Adrenal gland (tissue), 12 donors: Measurements from ENCODE around the gene MLXIPL. TPM values are rescaled to one million over a fixed set of nuclear protein-coding genes. Genes with fewer than 3 reads are reported as not detected.

Experiments
- DNase-seq, 7 donors: peaks; one replicate each; pipeline ENCODE4 v3.0.0-alpha.2; 2019 to 2020
- H3K27ac ChIP-seq, 5 donors: fragments of 200-600 bp; sonication (generic) in 4 of 5; 1 replicate in 3 of 5; 2 replicates in 2 of 5; pipeline versions ENCODE4 v1.5.1 to v1.8.0; 2016 to 2020; ENCODE audit warnings: mild to moderate bottlenecking in 1 of 5
- H3K27me3 ChIP-seq: fragments of 200-600 bp; 2 replicates; pipeline ENCODE4 v1.8.0; 2021
- H3K36me3 ChIP-seq, 2 donors: fragments of 200-600 bp; replicated peaks in 1 of 2; 1 replicate in 1 of 2; 2 replicates in 1 of 2; pipeline versions ENCODE4 v1.5.1 to v1.8.0; 2018 to 2022
- H3K4me1 ChIP-seq, 2 donors: fragments of 200-600 bp; replicated peaks in 1 of 2; 1 replicate in 1 of 2; 2 replicates in 1 of 2; pipeline versions ENCODE4 v1.5.1 to v1.8.0; 2018 to 2021
- H3K4me3 ChIP-seq, 4 donors: fragments of 200-600 bp; sonication (generic) in 3 of 4; one replicate each; pipeline ENCODE4 v1.5.1; 2016 to 2018
- H3K9me3 ChIP-seq, 3 donors: fragments of 200-600 bp; sonication (generic) in 1 of 3; replicated peaks in 1 of 3; 1 replicate in 2 of 3; 2 replicates in 1 of 3; pipeline versions ENCODE4 v1.5.1 to v1.8.0; 2016 to 2021
- POLR2A ChIP-seq, 2 donors: fragments of 450-650 bp; IDR thresholded peaks; one replicate each; pipeline ENCODE4 v1.6.1; 2017; ENCODE audit warnings: antibody characterized with exemption in 2 of 2, mild to moderate bottlenecking in 2 of 2, moderate library complexity in 1 of 2
- WGBS, 4 donors: extraction: QIAGEN DNeasy Blood & Tissue Kit in 2 of 4; methylation state at CpG; one replicate each; pipeline versions ENCODE4 v1.1.5 to v1.1.7; 2013 to 2017; 5-methylcytosine and 5-hydroxymethylcytosine counted together
- intact Hi-C, 2 donors: fragments of 100-400 bp; cut with DNase I; formaldehyde crosslinking; loops; one replicate each; pipeline versions ENCODE4 v1.14.1 to v1.15.0; 2022 to 2023
- polyA plus RNA-seq, 3 donors: library from polyadenylated mRNA; stranded (reverse); fragments of 200-250 nt in 2 of 3; fragments of 350-450 nt in 1 of 3; fragmentation: Illumina TruSeq in 1 of 3; extraction: RNeasy Lipid Tissue Mini Kit (QIAGEN cat#74804) in 1 of 3; gene quantifications; one replicate each; pipeline ENCODE4 v1.2.3, GENCODE V29; 2013 to 2014
- total RNA-seq, 9 donors: library from RNA; depleted of rRNA in 4 of 9; stranded (reverse); fragments of >200 nt in 4 of 9; fragments of 120-200 nt in 1 of 9; fragmentation: NEBNext Ultra II Directional in 1 of 9; extraction: Animal tissue kit (Norgen Biotek cat#: 25700) in 1 of 9; gene quantifications; one replicate each; pipeline versions ENCODE4 v1.1.0 to v1.2.4, GENCODE V29; 2013 to 2023
- TF ChIP-seq, protein P1 (sequence below), 6 experiments: fragments of 450-650 bp in 4 of 6; fragments of 200-600 bp in 2 of 6; sonication (generic) in 1 of 6; IDR thresholded peaks; 1 replicate in 5 of 6; 2 replicates in 1 of 6; pipeline versions ENCODE4 v1.5.1 to v1.8.0; 2016 to 2021; ENCODE audit warnings: antibody characterized with exemption in 6 of 6, mild to moderate bottlenecking in 2 of 6, moderate library complexity in 1 of 6
- donor health status: healthy with polysubstance abuse.
- donor health status: Bipolar disorder and iron deficiency.
- donor health status: DM: yes; HTN: yes; CAD: no.
- donor health status: DM: no; HTN: no; CAD: no.
- donor health status: DM: no; HTN: no; CAD: no.
- donor health status: DM: yes; HTN: yes; CAD: no.

The MLXIPL gene
- total and polyA plus RNA-seq, 12 donors = under 0.01 to 586 (median 62.7) TPM

DNA sequence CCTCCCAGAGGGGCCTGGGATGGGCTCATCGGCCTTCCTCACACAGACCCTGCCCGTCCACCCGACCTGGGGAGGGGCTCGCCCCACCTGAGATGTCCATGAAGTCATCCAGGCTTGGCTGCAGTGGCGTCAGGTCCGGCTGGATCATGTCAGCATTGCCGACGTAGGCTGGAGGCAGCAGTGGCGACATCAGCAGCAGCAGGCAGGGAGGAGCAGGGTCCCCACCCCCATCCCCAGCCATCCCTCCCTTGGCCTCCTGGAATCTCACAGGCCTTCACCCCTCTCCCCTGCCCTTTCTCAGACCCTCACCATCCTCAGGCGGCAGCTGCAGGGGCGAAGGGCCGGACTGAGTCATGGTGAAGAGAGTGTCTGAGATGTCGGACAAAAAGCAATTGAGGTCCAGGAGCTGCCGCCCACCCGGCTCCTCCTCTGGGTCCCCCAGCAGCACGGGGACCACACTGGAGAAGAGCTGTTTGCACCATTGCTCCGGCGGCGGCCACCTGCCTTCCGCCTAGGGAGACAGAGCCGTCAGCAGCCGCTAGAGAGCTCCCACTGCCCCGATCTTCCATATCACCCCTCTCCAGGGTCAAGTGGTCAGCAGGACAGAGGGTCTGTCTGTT, 18.6 kb downstream of the MLXIPL start:
- TF ChIP-seq, protein P1, sequence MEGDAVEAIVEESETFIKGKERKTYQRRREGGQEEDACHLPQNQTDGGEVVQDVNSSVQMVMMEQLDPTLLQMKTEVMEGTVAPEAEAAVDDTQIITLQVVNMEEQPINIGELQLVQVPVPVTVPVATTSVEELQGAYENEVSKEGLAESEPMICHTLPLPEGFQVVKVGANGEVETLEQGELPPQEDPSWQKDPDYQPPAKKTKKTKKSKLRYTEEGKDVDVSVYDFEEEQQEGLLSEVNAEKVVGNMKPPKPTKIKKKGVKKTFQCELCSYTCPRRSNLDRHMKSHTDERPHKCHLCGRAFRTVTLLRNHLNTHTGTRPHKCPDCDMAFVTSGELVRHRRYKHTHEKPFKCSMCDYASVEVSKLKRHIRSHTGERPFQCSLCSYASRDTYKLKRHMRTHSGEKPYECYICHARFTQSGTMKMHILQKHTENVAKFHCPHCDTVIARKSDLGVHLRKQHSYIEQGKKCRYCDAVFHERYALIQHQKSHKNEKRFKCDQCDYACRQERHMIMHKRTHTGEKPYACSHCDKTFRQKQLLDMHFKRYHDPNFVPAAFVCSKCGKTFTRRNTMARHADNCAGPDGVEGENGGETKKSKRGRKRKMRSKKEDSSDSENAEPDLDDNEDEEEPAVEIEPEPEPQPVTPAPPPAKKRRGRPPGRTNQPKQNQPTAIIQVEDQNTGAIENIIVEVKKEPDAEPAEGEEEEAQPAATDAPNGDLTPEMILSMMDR (IDR thresholded peaks at IDR 0.05) = no peak
- TF ChIP-seq POLR2A (IDR thresholded peaks at IDR 0.05) = no peak
- no peaks in the 10 kb centered on the region for H3K36me3 ChIP-seq
- H3K27me3 ChIP-seq = no peaks in the 10 kb centered on the region
- H3K4me1 ChIP-seq = peaks cover 0 to 6% of the 10 kb centered on the region in 2 donors
- DNase-seq = no peak
- 76 to 89% (median 79%) methylated on average over 17 to 23 of the region's 23 CpGs for WGBS, 4 donors
- no peak overlapping the region for H3K27ac ChIP-seq
- no peak overlapping the region for H3K4me3 ChIP-seq
- intact Hi-C loops = loop anchor here (2.0 to 10.0 kb wide), 4 partner anchors 62 to 249 kb away; partner anchors contain the start of gene VPS37D (in 2 of the 2)
- H3K9me3 ChIP-seq = no peaks in the 10 kb centered on the region

DNA sequence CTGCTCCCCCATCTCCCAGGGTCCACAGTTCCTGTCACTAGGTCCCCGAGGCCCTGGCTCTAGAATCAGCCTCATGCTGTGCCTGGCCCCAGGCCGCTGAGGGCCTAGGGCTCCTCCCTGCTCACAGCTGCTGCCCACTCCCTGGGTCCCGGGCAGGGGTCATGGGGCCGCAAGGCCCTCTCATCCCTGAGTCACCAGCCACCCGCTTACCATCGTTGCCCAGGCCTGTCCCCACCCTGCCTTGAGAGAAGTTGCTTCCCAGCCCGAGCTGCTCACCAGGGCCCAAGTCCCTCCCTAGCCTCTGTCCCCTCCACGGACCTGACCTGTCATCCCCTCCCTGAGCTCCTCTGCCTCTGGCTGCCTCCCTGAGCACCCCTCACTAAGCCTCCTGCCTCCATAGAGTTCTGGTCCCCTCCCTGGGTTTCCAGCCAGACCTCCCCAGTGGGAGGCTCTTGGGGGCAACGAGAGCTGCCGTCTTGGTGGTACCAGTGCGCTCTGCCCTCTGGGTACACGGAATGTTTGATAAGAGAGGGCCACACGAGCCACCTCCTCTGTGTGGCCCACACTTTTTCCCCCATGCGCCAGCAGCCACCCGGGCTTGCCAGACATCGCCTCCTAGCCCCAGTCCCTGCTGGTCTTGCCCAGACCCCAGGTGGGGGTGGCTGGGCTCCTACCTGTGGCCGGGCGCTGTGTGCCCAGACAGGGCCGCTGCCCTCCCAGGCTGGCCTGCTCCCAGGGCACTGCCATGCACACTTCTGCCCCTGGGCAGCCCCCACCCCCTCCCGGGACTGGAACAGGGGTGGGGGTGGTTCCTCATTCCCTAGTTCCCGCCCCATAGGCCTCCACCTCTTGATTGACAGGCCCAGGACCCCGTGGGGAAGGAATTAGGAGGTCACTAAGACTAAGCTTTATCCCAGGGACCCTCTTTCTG, 21.3 kb downstream of the MLXIPL start:
- H3K27me3 ChIP-seq = no peaks in the 10 kb centered on the region
- no peak overlapping the region for H3K27ac ChIP-seq
- H3K4me1 ChIP-seq = peaks cover 0 to 6% of the 10 kb centered on the region in 2 donors
- H3K4me3 ChIP-seq = no peak overlapping the region
- no peaks in the 10 kb centered on the region for H3K9me3 ChIP-seq
- peak in 1 of 7 donors; percentile 42 for DNase-seq
- intact Hi-C loops = loop anchor here in 1 of 2 donors (10.0 kb wide), 1 partner anchor 252 kb away; no protein-coding TSS in a partner anchor
- TF ChIP-seq POLR2A (IDR thresholded peaks at IDR 0.05) = no peak
- TF ChIP-seq, protein P1 (IDR thresholded peaks at IDR 0.05) = no peak
- WGBS, 4 donors = 50 to 67% (median 66%) methylated on average over 9 to 22 of the region's 22 CpGs
- no peaks in the 10 kb centered on the region for H3K36me3 ChIP-seq

DNA sequence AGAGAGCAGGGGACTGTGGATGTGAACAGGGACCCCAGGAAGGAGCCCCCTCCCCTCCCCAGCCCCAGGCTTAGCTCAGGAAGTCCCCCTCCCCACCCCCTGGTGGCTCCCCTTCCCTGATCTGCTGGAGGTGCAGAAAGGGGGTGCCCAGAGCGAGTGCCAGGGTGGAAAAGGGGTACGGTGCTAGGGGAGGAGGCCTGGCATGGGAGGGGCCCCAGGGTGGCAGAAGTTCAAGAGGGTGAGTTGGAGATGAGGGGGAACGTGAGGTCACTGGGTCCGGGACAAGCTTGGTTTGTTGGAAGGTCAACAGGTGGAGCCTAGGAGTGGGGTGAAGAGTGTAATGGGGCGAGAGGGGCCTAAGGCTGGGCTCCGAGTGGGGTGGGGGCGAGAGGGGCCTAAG, 24.4 kb downstream of the MLXIPL start:
- no peak overlapping the region for H3K4me3 ChIP-seq
- no peaks in the 10 kb centered on the region for H3K4me1 ChIP-seq
- 50 to 55% (median 53%) methylated on average over 7 of the region's 7 CpGs for WGBS, 4 donors
- no peaks in the 10 kb centered on the region for H3K36me3 ChIP-seq
- no peak overlapping the region for H3K27ac ChIP-seq
- no peak for TF ChIP-seq POLR2A (IDR thresholded peaks at IDR 0.05)
- TF ChIP-seq, protein P1 (IDR thresholded peaks at IDR 0.05) = no peak
- H3K9me3 ChIP-seq = no peaks in the 10 kb centered on the region
- no peaks in the 10 kb centered on the region for H3K27me3 ChIP-seq
- peak in 1 of 7 donors; percentile 36 for DNase-seq
- intact Hi-C loops = loop anchor here in 1 of 2 donors (10.0 kb wide), 1 partner anchor 255 kb away; no protein-coding TSS in a partner anchor

DNA sequence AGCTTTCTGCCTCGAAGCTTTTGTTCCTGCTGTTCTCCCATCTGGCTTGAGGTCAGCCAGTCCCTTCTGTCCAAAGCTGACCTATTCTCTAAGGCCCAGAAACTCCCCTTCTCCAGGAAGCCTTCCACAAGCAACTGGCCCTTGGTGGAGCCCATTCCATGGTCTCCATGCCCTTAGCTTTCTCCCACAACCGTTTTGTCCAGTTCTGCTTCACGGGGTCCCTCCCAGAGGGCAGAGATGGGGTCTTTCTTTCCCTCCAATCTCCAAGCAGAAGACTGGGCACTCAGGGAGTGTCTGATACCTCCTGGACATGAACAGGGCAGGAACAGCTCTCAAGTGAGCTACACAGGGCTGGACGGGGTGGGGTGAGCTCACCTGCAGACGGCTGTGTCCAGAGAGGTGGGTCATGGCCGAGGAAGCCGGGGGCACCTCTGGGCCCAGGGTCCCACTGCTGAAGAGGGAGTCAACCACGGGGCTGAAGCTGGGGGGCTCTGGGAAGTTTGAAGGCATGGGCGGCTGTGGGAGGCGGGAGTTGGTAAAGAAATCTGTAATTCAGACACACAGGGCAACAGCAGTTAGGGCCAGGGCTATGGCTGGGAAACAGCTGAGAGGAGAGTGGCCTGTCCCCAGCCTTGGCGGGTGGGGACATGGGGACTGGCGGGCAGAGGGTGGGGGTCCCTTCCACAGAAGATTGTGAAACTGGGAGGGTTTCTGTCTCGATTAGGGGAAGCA, 25.0 kb downstream of the MLXIPL start:
- 73 to 76% (median 76%) methylated on average over 13 of the region's 13 CpGs for WGBS, 4 donors
- Histone ChIP-seq H3K4me3 (no peak overlapping the region), H3K9me3 (no peaks in the 10 kb centered on the region), H3K27me3 (no peaks in the 10 kb centered on the region), H3K4me1 (no peaks in the 10 kb centered on the region), H3K36me3 (no peaks in the 10 kb centered on the region), H3K27ac (no peak overlapping the region)
- no peak for TF ChIP-seq POLR2A (IDR thresholded peaks at IDR 0.05)
- intact Hi-C loops = no loop called here
- DNase-seq = no peak
